ENCODE data around the gene CDK6.

- TF ChIP-seq, protein P1, sequence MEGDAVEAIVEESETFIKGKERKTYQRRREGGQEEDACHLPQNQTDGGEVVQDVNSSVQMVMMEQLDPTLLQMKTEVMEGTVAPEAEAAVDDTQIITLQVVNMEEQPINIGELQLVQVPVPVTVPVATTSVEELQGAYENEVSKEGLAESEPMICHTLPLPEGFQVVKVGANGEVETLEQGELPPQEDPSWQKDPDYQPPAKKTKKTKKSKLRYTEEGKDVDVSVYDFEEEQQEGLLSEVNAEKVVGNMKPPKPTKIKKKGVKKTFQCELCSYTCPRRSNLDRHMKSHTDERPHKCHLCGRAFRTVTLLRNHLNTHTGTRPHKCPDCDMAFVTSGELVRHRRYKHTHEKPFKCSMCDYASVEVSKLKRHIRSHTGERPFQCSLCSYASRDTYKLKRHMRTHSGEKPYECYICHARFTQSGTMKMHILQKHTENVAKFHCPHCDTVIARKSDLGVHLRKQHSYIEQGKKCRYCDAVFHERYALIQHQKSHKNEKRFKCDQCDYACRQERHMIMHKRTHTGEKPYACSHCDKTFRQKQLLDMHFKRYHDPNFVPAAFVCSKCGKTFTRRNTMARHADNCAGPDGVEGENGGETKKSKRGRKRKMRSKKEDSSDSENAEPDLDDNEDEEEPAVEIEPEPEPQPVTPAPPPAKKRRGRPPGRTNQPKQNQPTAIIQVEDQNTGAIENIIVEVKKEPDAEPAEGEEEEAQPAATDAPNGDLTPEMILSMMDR (IDR thresholded peaks at IDR 0.05; ENCODE audit: control extremely low read depth in 1 of 3, insufficient read depth in 1 of 3, low read depth in 1 of 3, low read length in 3 of 3): no peak
- no peak for TF ChIP-seq ZNF274 (IDR thresholded peaks at IDR 0.05; ENCODE audit: borderline replicate concordance, extremely low read depth, low read length)
- TF ChIP-seq ATF3 (IDR thresholded peaks at IDR 0.05; ENCODE audit: insufficient read depth, low read depth, low read length): no peak
- no peak for TF ChIP-seq EZH2 (IDR thresholded peaks at IDR 0.05; ENCODE audit: low read depth, low read length, severe bottlenecking)
- no peak for TF ChIP-seq BACH1 (IDR thresholded peaks at IDR 0.05; ENCODE audit: low read length)
- TF ChIP-seq KDM1A (IDR thresholded peaks at IDR 0.05; ENCODE audit: borderline replicate concordance, low read length): no peak
- no peak for TF ChIP-seq SIX5 (IDR thresholded peaks at IDR 0.05; ENCODE audit: low read depth, low read length)
Measured at GRCh38 chr7:92631850-92632487, 204.4 kb downstream of the CDK6 start.

Measured in H1 (cell line).